GM18508 (cell line): ENCODE data around the gene PIM3.

Source experiments
- ATAC-seq: cut with Tn5 transposase; IDR thresholded peaks from one replicate; pipeline ENCODE4 v1.9.1; 2021; ENCODE audit warnings: moderate number of reproducible peaks; ENCODE audit not compliant: insufficient read depth, unreplicated experiment

PIM3 gene

DNA sequence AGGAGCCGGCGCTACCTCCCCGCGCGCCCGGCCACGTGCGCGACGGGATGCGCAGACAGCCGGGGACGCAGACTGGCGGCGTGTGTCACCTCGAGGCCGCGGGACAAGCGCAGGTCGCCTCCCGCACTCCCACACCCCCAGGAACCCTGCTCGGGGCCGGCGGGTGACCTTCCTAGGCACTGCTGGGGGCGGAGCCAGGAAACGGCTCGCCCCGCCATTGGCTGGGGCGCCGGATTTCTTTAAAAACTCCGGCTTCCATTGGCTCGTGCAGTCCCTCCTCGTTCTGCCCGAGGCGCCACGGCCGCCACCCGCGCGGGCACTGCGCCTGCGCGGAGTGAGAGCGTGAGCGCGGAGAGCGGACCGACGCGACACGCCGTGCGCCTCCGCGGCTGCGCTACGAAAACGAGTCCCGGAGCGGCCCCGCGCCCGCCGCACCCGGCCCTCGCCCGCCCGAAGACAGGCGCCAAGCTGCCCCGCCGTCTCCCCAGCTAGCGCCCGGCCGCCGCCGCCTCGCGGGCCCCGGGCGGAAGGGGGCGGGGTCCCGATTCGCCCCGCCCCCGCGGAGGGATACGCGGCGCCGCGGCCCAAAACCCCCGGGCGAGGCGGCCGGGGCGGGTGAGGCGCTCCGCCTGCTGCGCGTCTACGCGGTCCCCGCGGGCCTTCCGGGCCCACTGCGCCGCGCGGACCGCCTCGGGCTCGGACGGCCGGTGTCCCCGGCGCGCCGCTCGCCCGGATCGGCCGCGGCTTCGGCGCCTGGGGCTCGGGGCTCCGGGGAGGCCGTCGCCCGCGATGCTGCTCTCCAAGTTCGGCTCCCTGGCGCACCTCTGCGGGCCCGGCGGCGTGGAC is at the start of gene PIM3:
TSS of gene PIM3 (plus strand) at position 614 of the 846 bp plus-strand sequence. CDS start at position 790, 176 bp downstream.
- ATAC-seq = peak; percentile 37

DNA sequence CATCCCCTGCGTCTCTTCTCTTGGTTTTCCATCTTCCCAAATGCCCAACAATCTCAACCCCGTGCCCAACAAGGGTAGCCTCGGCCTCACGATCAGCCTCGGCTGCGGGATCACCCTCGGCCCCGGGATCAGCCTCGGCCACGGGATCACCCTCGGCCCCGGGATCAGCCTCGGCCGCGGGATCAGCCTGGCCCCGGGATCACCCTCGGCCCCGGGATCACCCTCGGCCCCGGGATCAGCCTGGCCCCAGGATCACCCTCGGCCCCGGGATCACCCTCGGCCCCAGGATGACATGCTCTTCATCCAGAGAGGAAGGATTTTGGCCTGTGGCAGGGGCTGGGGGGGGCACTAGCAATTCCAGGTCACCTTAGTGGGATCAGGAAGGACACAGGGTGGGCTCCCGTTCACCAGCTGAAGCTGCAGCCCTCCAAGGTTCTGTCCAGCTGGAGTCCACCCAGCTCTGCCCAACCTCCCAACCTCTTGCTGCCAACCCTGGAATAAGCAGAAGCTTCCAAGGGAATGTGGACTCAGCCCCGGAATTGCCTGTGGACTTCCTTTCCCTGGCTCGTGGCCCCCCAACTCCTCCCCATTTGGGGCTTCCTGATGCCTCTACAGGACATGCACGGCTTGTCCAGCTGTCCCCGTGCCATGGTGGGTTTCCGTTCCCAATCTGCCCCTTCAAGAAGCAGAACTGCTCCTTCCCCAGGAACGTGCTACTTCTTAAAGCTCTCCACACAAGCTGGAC is 48.5 kb upstream of the PIM3 start:
- no peak for ATAC-seq

DNA sequence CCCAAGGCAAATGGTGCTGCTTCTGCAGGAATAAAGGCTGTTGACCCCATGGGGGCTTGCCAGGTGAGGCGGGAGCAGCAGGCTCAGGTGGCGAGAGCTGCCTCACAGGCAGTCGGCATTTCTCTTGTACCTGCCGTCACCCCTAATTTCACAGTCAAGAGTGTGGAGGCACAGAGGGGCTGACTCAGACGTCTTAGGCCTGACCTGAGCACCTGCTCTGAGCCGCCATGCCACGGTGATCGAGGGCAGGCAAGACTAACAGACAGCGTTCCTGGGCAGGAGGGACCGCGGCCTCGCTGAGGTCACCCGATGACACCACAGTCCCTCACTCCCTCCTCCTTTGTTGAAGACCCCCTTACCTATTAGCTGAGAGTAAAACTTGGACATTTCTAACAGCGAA is 47.5 kb upstream of the PIM3 start:
- no peak for ATAC-seq

DNA sequence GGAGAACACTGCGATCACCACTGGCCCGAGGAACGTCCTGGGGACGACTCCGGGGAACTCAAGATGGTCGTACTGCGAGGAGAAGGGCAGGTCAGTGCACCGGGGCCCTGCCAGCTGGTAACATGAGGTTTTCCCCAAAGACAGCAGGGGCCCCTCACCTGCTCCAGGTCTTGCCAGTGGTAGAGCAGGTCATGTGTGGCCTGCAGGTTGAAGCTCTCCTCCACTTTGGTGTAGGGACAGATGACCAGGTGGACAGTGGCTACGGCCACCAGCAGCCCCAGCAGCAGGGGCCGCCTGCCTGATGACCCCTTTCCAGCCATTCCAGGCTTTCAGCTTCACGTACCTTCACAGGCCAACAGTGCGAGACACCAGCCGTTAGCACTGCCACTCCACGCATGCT is 47.1 kb upstream of the PIM3 start:
- ATAC-seq = no peak

DNA sequence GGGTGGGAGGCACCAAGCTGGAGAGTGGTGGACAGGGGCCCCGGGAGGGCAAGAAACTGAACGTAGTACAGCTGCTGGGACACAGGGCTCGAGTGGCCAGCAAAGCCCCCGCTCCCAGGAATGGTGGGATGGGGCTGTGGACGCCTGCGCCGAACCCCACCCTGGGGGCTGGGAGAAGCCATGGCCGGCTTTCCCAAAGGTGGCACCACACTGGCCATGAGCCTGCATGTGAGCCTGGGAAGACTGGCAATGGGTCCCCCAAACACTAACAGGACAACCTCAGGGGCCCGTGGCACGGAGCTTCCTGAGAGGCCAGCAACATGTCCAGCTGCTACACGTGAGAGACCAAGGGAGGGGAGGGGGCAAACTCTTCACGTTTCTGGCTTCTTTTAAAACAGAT is 46.3 kb upstream of the PIM3 start:
- ATAC-seq = no peak

DNA sequence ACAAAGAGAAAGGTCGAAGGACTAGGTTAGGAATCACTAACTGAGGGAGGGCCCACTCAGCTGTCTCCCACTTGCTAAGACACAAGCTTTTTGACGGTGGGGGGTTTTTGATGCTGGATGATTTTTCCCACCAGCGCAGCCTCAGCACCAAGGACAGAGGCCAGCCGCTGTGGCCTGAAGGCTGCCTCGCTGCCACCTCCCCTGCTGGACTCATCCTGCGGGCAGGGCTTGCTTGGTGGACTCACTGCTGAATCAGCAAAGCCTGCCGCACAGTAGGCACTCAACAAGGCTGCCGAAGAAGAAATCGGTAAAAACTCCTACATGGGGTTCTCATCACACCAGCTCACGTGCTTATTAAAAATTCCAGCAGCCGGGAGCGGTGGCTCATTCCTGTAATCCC is 45.0 kb upstream of the PIM3 start:
- ATAC-seq = no peak

DNA sequence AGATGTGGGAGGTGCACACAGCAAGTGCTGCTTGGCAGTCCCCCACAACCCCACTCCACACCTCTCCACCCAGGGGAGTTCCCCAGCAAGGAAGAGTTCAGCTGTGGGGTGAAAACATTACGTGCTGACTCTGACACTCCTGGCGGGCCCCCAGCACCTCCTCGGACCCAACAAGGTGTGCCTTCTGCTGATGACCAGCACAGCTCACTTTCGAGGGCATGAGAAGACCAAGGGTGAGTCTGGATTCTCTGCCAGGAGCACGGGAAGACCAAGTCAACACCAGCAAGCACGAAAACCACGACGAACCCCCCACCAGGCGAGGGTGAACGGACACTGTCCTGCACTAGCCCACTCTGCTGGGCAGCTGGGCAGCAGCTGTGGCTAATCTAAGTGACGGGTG is 43.7 kb upstream of the PIM3 start:
- ATAC-seq = no peak

DNA sequence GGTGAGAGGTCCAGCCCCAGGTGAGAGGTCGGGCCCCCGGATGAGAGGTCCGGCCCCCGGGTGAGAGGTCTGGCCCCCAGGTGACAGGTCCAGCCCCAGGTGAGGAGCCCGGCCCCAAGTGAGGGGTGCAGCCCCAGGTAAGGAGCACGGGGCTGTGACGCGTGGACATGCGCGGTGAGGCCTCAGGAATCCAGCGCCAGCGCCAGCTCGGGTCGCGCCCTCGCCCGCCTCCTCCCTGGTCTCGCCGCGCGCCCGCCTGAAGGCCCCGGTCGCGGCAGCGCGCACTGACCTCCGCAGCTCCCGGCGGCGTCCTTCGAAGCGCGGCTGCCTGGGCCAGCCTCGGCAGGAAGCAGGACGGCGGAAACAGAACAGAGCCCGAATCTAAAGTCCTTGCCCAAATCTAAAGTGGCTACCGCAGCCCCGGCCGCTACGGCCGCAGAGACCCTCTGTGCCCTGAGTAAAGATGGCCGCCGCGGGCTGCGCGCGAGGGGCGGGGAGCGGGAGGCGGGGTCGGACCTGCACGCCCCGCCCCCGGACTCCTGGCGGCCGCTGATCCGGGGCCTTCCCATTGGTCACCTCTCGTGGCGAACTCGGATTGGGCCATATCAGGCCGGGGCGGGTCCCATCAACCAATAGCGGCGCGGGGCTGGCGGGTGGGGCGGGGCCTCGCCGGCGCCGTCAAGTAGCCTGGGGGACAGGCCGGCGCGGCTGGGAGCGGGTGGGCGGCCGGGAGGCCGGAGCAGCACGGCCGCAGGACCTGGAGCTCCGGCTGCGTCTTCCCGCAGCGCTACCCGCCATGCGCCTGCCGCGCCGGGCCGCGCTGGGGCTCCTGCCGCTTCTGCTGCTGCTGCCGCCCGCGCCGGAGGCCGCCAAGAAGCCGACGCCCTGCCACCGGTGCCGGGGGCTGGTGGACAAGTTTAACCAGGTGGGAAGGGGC is 42.3 kb upstream of the PIM3 start, which contains the start of the genes ALG12 and CRELD2:
TSS of gene ALG12 (minus strand) at position 465 of the 937 bp plus-strand sequence. CDS start 4,673 bp downstream, outside the sequence.
TSS of gene CRELD2 (plus strand) at position 661 of the 937 bp plus-strand sequence. CDS start at position 797, 136 bp downstream.
- peak; percentile 55 for ATAC-seq

DNA sequence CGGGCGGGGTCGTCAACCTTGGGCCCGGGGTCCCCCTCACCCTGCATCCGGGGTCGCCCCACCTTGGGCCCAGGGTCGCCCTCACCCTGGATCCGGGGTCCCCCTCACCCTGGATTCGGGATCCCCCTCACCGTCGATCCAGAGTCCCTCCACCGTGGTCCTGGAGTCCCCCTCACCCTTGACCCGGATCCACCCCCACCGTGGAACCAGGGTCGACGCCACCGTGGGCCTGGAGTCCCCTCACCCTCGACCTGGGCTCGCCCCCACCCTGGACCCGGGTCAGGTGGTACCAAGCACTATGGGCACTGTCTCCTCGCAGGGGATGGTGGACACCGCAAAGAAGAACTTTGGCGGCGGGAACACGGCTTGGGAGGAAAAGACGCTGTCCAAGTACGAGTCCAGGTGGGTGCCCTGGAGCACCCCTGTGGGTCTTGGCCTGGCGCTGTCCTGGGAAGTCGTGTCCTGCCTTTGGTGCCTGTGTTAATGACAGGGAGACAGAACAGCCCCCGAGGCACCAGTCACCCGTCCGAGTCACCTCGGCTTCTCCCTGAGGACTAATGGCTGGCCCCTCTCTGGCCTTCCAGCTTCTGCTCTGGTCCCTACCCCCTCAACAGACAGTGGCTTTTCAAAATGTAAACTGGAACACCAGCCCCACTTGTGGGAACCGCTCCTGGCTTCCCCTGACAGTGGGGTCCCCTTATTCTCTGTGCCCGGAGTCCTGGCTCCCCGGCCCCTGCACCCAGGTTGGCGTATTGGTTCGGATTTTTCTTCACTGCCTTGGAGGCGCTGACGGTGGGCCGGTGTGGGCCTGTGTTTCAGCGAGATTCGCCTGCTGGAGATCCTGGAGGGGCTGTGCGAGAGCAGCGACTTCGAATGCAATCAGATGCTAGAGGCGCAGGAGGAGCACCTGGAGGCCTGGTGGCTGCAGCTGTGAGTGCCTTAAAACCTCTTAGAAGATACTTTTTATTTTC is 41.4 kb upstream of the PIM3 start:
- no peak for ATAC-seq

DNA sequence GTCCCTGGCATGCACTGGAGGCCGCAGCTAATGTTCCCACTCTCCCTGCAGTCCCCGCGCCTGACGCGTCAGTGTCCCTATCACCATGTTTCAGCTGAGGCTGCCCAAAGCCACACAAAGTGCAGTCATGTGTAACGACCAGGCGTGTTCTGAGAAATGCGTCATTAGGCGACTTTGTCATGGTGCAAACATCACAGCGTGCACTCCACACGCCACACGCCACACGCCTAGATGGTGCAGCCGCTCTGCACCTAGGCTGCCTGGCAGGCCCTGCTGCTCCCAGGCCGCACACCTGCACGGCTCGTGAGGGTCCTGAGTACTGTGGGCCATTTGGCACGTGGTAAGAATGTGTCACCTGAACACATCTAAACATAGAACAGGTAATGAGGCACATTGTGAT is 39.7 kb upstream of the PIM3 start:
- ATAC-seq = no peak

DNA sequence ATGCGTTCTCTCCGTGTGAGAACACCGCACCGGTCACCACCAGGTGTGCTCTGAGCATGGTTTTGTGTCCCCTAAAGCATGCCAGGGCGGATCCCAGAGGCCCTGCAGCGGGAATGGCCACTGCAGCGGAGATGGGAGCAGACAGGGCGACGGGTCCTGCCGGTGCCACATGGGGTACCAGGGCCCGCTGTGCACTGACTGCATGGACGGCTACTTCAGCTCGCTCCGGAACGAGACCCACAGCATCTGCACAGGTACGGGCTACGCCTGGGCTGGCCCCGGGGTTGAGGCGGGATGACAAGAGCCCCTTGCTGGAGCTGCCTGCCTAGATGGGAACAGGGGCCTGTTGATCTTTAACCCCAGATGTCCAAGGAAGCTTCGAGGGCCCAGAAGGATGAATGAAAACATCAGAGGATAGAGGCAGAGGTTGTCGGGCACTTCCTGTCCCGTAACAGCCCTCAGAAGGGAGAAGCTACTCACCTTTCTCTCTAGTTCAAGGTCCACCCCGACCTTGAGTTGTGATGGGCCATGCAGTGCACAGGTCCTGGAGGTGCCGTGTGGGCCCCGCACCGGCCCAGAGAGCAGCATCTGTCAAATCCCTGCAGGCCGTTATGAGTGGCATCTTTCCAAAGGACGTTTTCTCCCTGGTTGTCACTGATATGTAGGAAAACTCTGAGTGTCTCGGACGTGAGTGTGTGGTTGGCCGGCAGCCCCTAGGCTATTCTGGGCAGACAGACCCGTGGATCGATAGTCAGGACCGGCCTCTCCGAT is 38.9 kb upstream of the PIM3 start:
- no peak for ATAC-seq

DNA sequence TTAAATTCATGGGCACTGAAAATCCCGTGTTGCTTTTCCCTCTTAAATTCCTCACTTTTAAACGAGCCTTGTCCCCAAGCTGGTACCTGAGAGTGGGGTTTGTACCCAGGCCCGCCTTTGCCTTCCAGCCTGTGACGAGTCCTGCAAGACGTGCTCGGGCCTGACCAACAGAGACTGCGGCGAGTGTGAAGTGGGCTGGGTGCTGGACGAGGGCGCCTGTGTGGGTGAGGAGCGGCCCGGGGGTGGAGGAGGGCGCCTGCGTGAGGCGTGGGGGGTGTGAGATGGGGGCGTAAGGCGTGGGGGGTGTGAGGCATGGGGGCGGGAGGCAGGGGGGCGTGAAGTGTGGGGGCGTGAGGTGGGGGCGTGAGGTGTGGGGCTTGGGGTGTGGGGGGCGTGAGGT is 38.1 kb upstream of the PIM3 start:
- ATAC-seq = no peak

DNA sequence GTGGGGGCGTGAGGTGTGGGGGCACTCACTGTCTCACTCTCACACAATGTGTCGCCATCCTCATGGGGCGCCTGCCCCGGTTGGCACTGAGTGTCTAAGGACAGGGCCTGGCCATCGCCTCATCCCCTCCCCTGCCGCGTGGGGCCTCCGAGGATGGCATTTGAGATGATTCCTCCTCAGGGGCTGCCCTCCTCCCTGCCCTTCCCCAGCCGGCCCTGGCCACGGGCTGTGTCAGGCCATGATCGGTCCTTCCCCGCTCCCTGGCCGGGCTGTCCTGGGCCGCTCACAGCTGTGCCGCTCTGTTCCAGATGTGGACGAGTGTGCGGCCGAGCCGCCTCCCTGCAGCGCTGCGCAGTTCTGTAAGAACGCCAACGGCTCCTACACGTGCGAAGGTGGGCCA is 37.6 kb upstream of the PIM3 start:
- ATAC-seq = no peak

DNA sequence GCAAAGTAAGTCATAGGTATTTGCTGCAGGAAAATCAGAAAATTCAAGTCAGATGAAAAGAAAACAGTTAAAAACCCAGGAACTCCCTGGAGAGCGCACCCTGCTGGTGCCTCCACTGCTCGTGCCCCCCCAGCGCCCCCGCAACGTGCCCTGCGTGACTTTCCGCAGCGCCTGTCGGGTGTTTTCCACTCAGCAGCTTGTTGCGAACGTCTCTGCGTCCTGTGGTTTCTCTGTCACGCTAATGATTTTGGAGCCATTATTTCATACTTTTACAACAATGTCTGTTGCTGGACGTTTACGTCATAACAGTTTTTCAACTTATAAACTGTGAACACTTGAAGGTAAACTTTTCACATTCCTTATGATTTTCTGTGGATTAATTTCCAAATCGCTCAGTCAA is 37.1 kb upstream of the PIM3 start:
- ATAC-seq = no peak

DNA sequence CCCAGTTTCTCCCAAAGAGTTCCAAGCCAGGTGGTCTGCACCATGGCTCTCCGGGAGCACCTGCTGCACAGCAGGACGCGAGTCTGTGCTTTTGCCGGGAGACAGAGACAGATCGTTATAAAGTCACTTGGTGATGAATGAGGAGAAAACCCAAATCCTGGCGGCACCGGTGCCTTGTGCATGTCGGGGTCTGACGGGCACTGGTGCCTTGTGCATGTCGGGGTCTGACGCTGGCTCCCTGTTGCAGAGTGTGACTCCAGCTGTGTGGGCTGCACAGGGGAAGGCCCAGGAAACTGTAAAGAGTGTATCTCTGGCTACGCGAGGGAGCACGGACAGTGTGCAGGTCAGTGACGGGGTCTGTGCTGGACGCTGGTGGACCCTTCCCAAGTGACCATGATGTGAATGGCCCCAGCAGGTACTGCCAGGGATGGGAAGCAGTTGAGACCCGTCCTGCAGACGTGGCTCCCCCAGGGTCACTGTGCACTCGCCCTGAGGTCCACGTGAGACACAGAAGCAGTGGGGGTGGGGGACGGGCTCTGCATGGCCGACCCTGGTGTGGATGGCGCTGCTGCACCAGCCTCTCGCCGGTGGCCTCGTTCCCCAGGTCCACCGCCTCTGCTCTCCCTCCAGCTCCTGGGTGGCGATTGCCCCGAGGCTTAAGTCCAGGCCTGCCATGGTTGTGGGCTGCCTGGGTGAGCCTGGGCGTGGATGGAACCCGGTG is 36.3 kb upstream of the PIM3 start:
- ATAC-seq = no peak

DNA sequence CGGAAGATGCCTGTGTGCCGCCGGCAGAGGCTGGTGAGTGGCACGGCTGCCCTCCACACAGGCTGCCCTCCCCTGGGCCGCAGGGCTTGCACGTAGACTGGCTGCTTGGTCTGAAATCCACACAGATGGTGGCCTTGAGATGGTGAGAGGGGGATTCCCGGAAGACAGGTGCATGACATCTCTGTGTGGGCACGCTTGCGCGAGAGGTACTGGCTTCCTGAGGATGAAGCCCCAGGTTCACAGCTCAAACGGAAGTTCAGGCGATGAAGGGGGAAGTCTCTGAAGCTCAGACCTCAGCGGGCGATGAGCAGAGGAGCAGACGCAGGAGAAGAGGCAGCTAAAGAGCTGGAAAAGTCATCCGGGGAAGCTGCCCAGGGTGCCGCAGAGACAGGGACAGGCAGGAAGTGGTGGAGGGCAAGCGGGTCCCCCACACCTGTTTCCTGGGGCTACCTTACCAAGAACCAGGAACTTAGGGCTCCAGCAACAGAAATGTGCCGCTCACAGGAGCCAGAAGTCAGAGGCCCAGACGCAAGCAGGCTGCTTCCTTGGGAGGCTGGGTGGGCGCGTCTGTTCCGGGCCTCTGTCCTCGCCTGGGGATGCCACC is 34.9 kb upstream of the PIM3 start:
- no peak for ATAC-seq

DNA sequence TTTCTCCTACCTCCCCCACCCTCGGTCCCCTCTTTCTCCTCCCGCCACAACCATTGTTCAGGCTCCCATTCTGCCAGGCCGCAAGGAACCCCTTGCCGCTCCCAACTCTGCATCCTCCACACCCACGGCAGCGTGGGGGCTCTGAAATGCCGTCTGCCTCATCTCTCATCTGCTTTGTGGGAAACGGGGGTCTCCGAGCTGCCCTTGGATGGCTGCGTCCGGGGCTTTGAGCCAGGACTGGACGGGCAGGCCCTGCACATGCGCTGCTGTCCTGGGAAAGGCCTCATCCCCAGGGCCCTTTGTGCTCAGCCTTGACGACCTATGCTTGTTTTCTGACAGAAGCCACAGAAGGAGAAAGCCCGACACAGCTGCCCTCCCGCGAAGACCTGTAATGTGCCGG is 33.7 kb upstream of the PIM3 start:
- ATAC-seq = no peak
